ENCODE measurements around the gene ZCCHC14. TPM values are rescaled to one million over a fixed set of nuclear protein-coding genes. Genes with fewer than 3 reads are reported as not detected.
A peak's percentile ranks its signal among the peaks of the same experiment; 100 is the strongest.

Gene ZCCHC14
- total RNA-seq, 1 donor from 2014 or later = 19.0 TPM

- H3K9ac ChIP-seq (ENCODE audit: low read length) = no peak overlapping the region
- DNase-seq (ENCODE audit: low read depth) (peak; percentile 30), FAIRE-seq (peak; percentile 60)
- TF ChIP-seq CTCF (IDR thresholded peaks at IDR 0.05; ENCODE audit: insufficient read depth, low read depth, low read length) (peak; percentile 91), EZH2 (IDR thresholded peaks at IDR 0.05; ENCODE audit: insufficient read depth, low read length) (no peak)
- no peaks in the 10 kb centered on the region for H3K4me1 Mint-ChIP-seq (ENCODE audit: low read depth, unreplicated experiment)
- peaks cover 20% of the 10 kb centered on the region for H3K36me3 ChIP-seq (ENCODE audit: insufficient read depth, low read length)
- no peaks in the 10 kb centered on the region for H3K9me3 ChIP-seq (ENCODE audit: insufficient read depth, low read depth, low read length)
- H2AFZ ChIP-seq (ENCODE audit: low read depth, low read length) = no peak overlapping the region
- peaks cover 21% of the 10 kb centered on the region for H3K36me3 Mint-ChIP-seq (ENCODE audit: low read depth, unreplicated experiment)
- no peak overlapping the region for H3K4me3 Mint-ChIP-seq (ENCODE audit: unreplicated experiment)
- H4K20me1 ChIP-seq (ENCODE audit: insufficient read depth, low read length) = peaks cover 26% of the 10 kb centered on the region
- no peaks in the 10 kb centered on the region for H3K79me2 ChIP-seq (ENCODE audit: insufficient read depth, low read length)
- H3K27ac ChIP-seq (ENCODE audit: low read depth, low read length) = no peak overlapping the region
- no peaks in the 10 kb centered on the region for H3K27me3 ChIP-seq (ENCODE audit: insufficient read depth, low read length)
- no peaks in the 10 kb centered on the region for H3K4me1 ChIP-seq (ENCODE audit: insufficient read depth, low read length)
- no peak overlapping the region for H3K27ac Mint-ChIP-seq (ENCODE audit: unreplicated experiment)
- no peak overlapping the region for H3K4me2 ChIP-seq (ENCODE audit: low read length)
- peaks cover 2% of the 10 kb centered on the region for H3K9me3 Mint-ChIP-seq (ENCODE audit: unreplicated experiment)
- no peak overlapping the region for H3K4me3 ChIP-seq (ENCODE audit: insufficient read depth, low read depth, low read length)
- no peaks in the 10 kb centered on the region for H3K27me3 Mint-ChIP-seq (ENCODE audit: low read depth, unreplicated experiment)
Measured at GRCh38 chr16:87416826-87417527, 75.8 kb downstream of the ZCCHC14 start.

DNA sequence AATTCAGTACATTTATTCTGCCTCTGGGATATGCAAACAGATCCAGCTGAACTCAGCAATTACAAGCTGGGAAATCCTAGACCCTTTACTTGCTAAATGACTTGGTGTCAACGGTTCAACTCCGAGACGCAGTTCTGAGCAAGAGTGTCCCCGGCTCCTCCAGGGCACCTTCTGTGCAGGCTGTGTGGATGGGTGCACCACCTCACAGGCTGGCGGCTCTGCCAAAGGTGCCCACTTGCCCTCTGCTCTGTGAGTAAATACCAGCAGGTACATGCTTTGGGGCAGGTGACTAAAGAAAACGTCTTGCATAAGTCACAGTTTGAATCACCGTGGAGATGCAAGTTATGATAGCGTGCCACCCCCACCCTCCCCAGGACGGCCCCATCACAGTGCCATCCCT lies 77.4 kb downstream of the ZCCHC14 start:
- FAIRE-seq = no peak
- no peaks in the 10 kb centered on the region for H3K27me3 ChIP-seq (ENCODE audit: insufficient read depth, low read length)
- H3K4me3 ChIP-seq (ENCODE audit: insufficient read depth, low read depth, low read length) = no peak overlapping the region
- H3K9me3 ChIP-seq (ENCODE audit: insufficient read depth, low read depth, low read length) = no peaks in the 10 kb centered on the region
- no peaks in the 10 kb centered on the region for H3K79me2 ChIP-seq (ENCODE audit: insufficient read depth, low read length)
- peaks cover 21% of the 10 kb centered on the region for H3K36me3 Mint-ChIP-seq (ENCODE audit: low read depth, unreplicated experiment)
- no peak overlapping the region for H3K9ac ChIP-seq (ENCODE audit: low read length)
- H4K20me1 ChIP-seq (ENCODE audit: insufficient read depth, low read length) = peaks cover 27% of the 10 kb centered on the region
- peaks cover 19% of the 10 kb centered on the region for H3K36me3 ChIP-seq (ENCODE audit: insufficient read depth, low read length)
- H3K4me1 ChIP-seq (ENCODE audit: insufficient read depth, low read length) = no peaks in the 10 kb centered on the region
- no peak overlapping the region for H3K4me2 ChIP-seq (ENCODE audit: low read length)
- no peak overlapping the region for H3K27ac ChIP-seq (ENCODE audit: low read depth, low read length)
- H3K4me1 Mint-ChIP-seq (ENCODE audit: low read depth, unreplicated experiment) = no peaks in the 10 kb centered on the region
- no peaks in the 10 kb centered on the region for H3K27me3 Mint-ChIP-seq (ENCODE audit: low read depth, unreplicated experiment)
- TF ChIP-seq CTCF (IDR thresholded peaks at IDR 0.05; ENCODE audit: insufficient read depth, low read depth, low read length) = no peak
- TF ChIP-seq EZH2 (IDR thresholded peaks at IDR 0.05; ENCODE audit: insufficient read depth, low read length) = no peak
- DNase-seq (ENCODE audit: low read depth) = no peak
- H3K27ac Mint-ChIP-seq (ENCODE audit: unreplicated experiment) = no peak overlapping the region
- H3K9me3 Mint-ChIP-seq (ENCODE audit: unreplicated experiment) = no peaks in the 10 kb centered on the region
- no peak overlapping the region for H3K4me3 Mint-ChIP-seq (ENCODE audit: unreplicated experiment)
- no peak overlapping the region for H2AFZ ChIP-seq (ENCODE audit: low read depth, low read length)

DNA sequence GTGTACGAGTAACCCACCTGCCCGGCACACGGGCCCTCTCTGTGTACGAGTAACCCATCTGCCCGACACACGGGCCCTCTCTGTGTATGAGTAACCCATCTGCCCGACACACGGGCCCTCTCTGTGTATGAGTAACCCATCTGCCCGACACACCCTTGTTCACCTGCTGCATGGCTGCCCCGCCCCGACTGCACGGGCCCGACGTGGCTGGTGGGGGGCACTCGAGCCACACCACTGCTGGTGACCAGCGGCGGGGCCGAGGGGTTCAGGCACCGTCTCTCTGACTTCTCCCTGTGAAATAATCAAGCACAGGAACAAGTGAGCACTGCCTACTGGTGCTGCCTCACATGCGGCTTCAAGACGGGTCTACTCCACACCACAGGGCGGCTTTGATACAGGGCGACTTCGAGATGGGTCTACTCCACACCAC lies 78.6 kb downstream of the ZCCHC14 start:
- H3K36me3 ChIP-seq (ENCODE audit: insufficient read depth, low read length) = peaks cover 22% of the 10 kb centered on the region

More for the DNA sequence above, 78.6 kb downstream of the ZCCHC14 start:
- Histone ChIP-seq H3K4me1 (ENCODE audit: insufficient read depth, low read length) (no peaks in the 10 kb centered on the region), H3K9ac (ENCODE audit: low read length) (no peak overlapping the region), H4K20me1 (ENCODE audit: insufficient read depth, low read length) (peaks cover 23% of the 10 kb centered on the region), H3K27ac (ENCODE audit: low read depth, low read length) (no peak overlapping the region), H3K79me2 (ENCODE audit: insufficient read depth, low read length) (no peaks in the 10 kb centered on the region), H2AFZ (ENCODE audit: low read depth, low read length) (no peak overlapping the region), H3K27me3 (ENCODE audit: insufficient read depth, low read length) (no peaks in the 10 kb centered on the region), H3K4me3 (ENCODE audit: insufficient read depth, low read depth, low read length) (no peak overlapping the region), H3K4me2 (ENCODE audit: low read length) (no peak overlapping the region), H3K9me3 (ENCODE audit: insufficient read depth, low read depth, low read length) (no peaks in the 10 kb centered on the region)
- Mint-ChIP-seq H3K4me1 (ENCODE audit: low read depth, unreplicated experiment) (no peaks in the 10 kb centered on the region), H3K36me3 (ENCODE audit: low read depth, unreplicated experiment) (peaks cover 20% of the 10 kb centered on the region), H3K27me3 (ENCODE audit: low read depth, unreplicated experiment) (no peaks in the 10 kb centered on the region), H3K9me3 (ENCODE audit: unreplicated experiment) (no peaks in the 10 kb centered on the region), H3K27ac (ENCODE audit: unreplicated experiment) (no peak overlapping the region), H3K4me3 (ENCODE audit: unreplicated experiment) (no peak overlapping the region)
- DNase-seq (ENCODE audit: low read depth) = no peak
- no peak for FAIRE-seq
- TF ChIP-seq EZH2 (IDR thresholded peaks at IDR 0.05; ENCODE audit: insufficient read depth, low read length) (no peak), CTCF (IDR thresholded peaks at IDR 0.05; ENCODE audit: insufficient read depth, low read depth, low read length) (no peak)
